Aorta (tissue), 5 donors: Measurements from ENCODE around the gene CHCT1. TPM values are rescaled to one million over a fixed set of nuclear protein-coding genes. Genes with fewer than 3 reads are reported as not detected.

ENCODE experiments used
- ATAC-seq: fragments of 200-7000 bp; cut with Tn5 transposase; one replicate; pipeline ENCODE4 v1.9.1; 2022; ENCODE audit warnings: moderate library complexity; ENCODE audit not compliant: low FRiP score
- DNase-seq, 2 donors: peaks; one replicate each; pipeline ENCODE4 v3.0.0-alpha.2; 2020
- H3K27ac ChIP-seq, 2 donors: one replicate each; pipeline ENCODE4 v1.5.1; 2013; ENCODE audit warnings: low read length in 2 of 2, mild to moderate bottlenecking in 2 of 2, moderate library complexity in 2 of 2, control low read depth in 1 of 2, inconsistent platforms in 1 of 2, low read depth in 1 of 2
- H3K27me3 ChIP-seq, 2 donors: one replicate each; pipeline ENCODE4 v1.6.1; 2013; ENCODE audit warnings: control low read depth in 1 of 2, low read length in 1 of 2, mild to moderate bottlenecking in 1 of 2, moderate library complexity in 1 of 2; ENCODE audit not compliant: insufficient read depth in 2 of 2, control insufficient read depth in 1 of 2
- H3K36me3 ChIP-seq, 2 donors: one replicate each; pipeline ENCODE4 v1.6.1; 2013; ENCODE audit warnings: control low read depth in 1 of 2, low read length in 1 of 2, mild to moderate bottlenecking in 1 of 2; ENCODE audit not compliant: insufficient read depth in 2 of 2, control insufficient read depth in 1 of 2
- H3K4me1 ChIP-seq, 2 donors: one replicate each; pipeline ENCODE4 v1.6.1; 2013; ENCODE audit warnings: low read length in 2 of 2, control low read depth in 1 of 2, mild to moderate bottlenecking in 1 of 2, moderate library complexity in 1 of 2; ENCODE audit not compliant: insufficient read depth in 2 of 2, control insufficient read depth in 1 of 2
- H3K4me3 ChIP-seq, 2 donors: one replicate each; pipeline ENCODE4 v1.5.1; 2013; ENCODE audit warnings: low read length in 2 of 2, control low read depth in 1 of 2, mild to moderate bottlenecking in 1 of 2
- H3K9me3 ChIP-seq: one replicate; pipeline ENCODE4 v1.6.1; 2013; ENCODE audit warnings: mild to moderate bottlenecking, low read length; ENCODE audit not compliant: control insufficient read depth
- WGBS, 2 donors: extraction: QIAGEN DNeasy Blood & Tissue Kit; methylation state at CpG; one replicate each; pipeline ENCODE4 v1.1.7; 2013; 5-methylcytosine and 5-hydroxymethylcytosine counted together
- intact Hi-C, 2 donors: fragments of 100-400 bp; cut with DNase I; formaldehyde crosslinking; loops; one replicate each; pipeline versions ENCODE4 v1.14.2 to v1.15.0; 2022
- polyA plus RNA-seq, 2 donors: library from polyadenylated mRNA; stranded (reverse); fragments of 200-250 nt; gene quantifications; one replicate each; pipeline ENCODE4 v1.2.3, GENCODE V29; 2013
- total RNA-seq, 2 donors: library from RNA; stranded (reverse); fragmentation: NEBNext Ultra II Directional; extraction: Animal tissue kit (Norgen Biotek cat#: 25700); gene quantifications; one replicate each; pipeline ENCODE4 v1.2.1, GENCODE V29; 2021
- donor health status: healthy with polysubstance abuse.
- donor health status: Bipolar disorder and iron deficiency.
- donor health status: DM: no; HTN: no; CAD: no.
- donor health status: DM: no; HTN: no; CAD: no.
- donor health status: DM: yes; HTN: yes; CAD: no.

The CHCT1 gene
- total and polyA plus RNA-seq, 4 donors, result not detected

- intact Hi-C loops, result loop anchor here in 1 of 2 donors (10.0 kb wide), 2 partner anchors 62 to 112 kb away; partner anchors contain the start of gene APPBP2
- ATAC-seq (no peak), DNase-seq (no peak)
- peak overlapping the region in 1 of 2 donors; percentile 63 for H3K27ac ChIP-seq
- H3K4me3 ChIP-seq, result peak overlapping the region in 1 of 2 donors; percentile 26
- 16 to 20% methylated on average over 4 of the region's 4 CpGs for WGBS, 2 donors
- H3K36me3 ChIP-seq, result peaks cover 0 to 4% of the 10 kb centered on the region in 2 donors
- H3K4me1 ChIP-seq, result peaks cover 0 to 3% of the 10 kb centered on the region in 2 donors
- no peaks in the 10 kb centered on the region for H3K9me3 ChIP-seq
- H3K27me3 ChIP-seq, result no peaks in the 10 kb centered on the region
These were observed 41.0 kb downstream of the CHCT1 start for GRCh38 chr17:60463157-60463835.

- Histone ChIP-seq H3K4me3 (no peak overlapping the region), H3K9me3 (no peaks in the 10 kb centered on the region), H3K4me1 (peaks cover 0 to 3% of the 10 kb centered on the region in 2 donors), H3K27me3 (no peaks in the 10 kb centered on the region), H3K27ac (no peak overlapping the region), H3K36me3 (peaks cover 0 to 4% of the 10 kb centered on the region in 2 donors)
- ATAC-seq, result no peak
- no peak for DNase-seq
- 90 to 96% methylated on average over 1 of the region's 1 CpG for WGBS, 2 donors
- intact Hi-C loops, result loop anchor here in 1 of 2 donors (10.0 kb wide), 2 partner anchors 60 to 110 kb away; partner anchors contain the start of gene APPBP2
These were observed 42.1 kb downstream of the CHCT1 start for GRCh38 chr17:60464343-60464742.

- no peak overlapping the region for H3K27ac ChIP-seq
- H3K4me1 ChIP-seq, result peaks cover 0 to 3% of the 10 kb centered on the region in 2 donors
- no peak for ATAC-seq
- no peaks in the 10 kb centered on the region for H3K9me3 ChIP-seq
- intact Hi-C loops, result loop anchor here in 1 of 2 donors (2.0 to 10.0 kb wide), 3 partner anchors 56 to 106 kb away; partner anchors contain the start of genes APPBP2 and USP32
- no peaks in the 10 kb centered on the region for H3K27me3 ChIP-seq
- no peak overlapping the region for H3K4me3 ChIP-seq
- no peak for DNase-seq
- H3K36me3 ChIP-seq, result peaks cover 0 to 4% of the 10 kb centered on the region in 2 donors
These were observed 46.1 kb downstream of the CHCT1 start for GRCh38 chr17:60468371-60468770.

- H3K4me1 ChIP-seq, result peaks cover 0 to 3% of the 10 kb centered on the region in 2 donors
- intact Hi-C loops, result no loop called here
- H3K9me3 ChIP-seq, result no peaks in the 10 kb centered on the region
- H3K36me3 ChIP-seq, result no peaks in the 10 kb centered on the region
- H3K27ac ChIP-seq, result no peak overlapping the region
- no peaks in the 10 kb centered on the region for H3K27me3 ChIP-seq
- H3K4me3 ChIP-seq, result no peak overlapping the region
- 94 to 98% methylated on average over 4 of the region's 4 CpGs for WGBS, 2 donors
- no peak for ATAC-seq
- DNase-seq, result no peak
These were observed 49.2 kb downstream of the CHCT1 start for GRCh38 chr17:60471451-60471850.

- DNase-seq, result no peak
- H3K27me3 ChIP-seq, result no peaks in the 10 kb centered on the region
- peaks cover 0 to 3% of the 10 kb centered on the region in 2 donors for H3K4me1 ChIP-seq
- no peak overlapping the region for H3K27ac ChIP-seq
- no peak for ATAC-seq
- no peaks in the 10 kb centered on the region for H3K9me3 ChIP-seq
- peaks cover 0 to 3% of the 10 kb centered on the region in 2 donors for H3K36me3 ChIP-seq
- H3K4me3 ChIP-seq, result no peak overlapping the region
- 93 to 99% methylated on average over 1 of the region's 1 CpG for WGBS, 2 donors
- intact Hi-C loops, result no loop called here
These were observed 50.2 kb downstream of the CHCT1 start for GRCh38 chr17:60472449-60472848.

- intact Hi-C loops, result no loop called here
- Histone ChIP-seq H3K9me3 (no peaks in the 10 kb centered on the region), H3K27ac (no peak overlapping the region), H3K36me3 (peaks cover 0 to 3% of the 10 kb centered on the region in 2 donors), H3K27me3 (no peaks in the 10 kb centered on the region), H3K4me3 (no peak overlapping the region), H3K4me1 (no peaks in the 10 kb centered on the region)
- no peak for DNase-seq
- no peak for ATAC-seq
These were observed 51.5 kb downstream of the CHCT1 start for GRCh38 chr17:60473788-60474187.

Other genes with a start within 250 kb of the CHCT1 start
- gene USP32, start 30.4 kb upstream of the CHCT1 start, total RNA-seq, result 10 to 100 TPM; 53.7 to 57.7 TPM
- 10 to 100 TPM in 1 of 2 donors, 1 to 10 TPM in 1; 9.1 to 10.9 TPM for gene USP32, start 30.4 kb upstream of the CHCT1 start, polyA plus RNA-seq
- gene APPBP2, start 103.8 kb downstream of the CHCT1 start, total RNA-seq, result 10 to 100 TPM; 40.4 to 49.3 TPM
- gene APPBP2, start 103.8 kb downstream of the CHCT1 start, polyA plus RNA-seq, result 1 to 10 TPM; 4.5 to 8.9 TPM
- 10 to 100 TPM; 15.8 to 16.0 TPM for gene PPM1D, start 177.7 kb downstream of the CHCT1 start, total RNA-seq
- 1 to 10 TPM; 2.0 to 4.4 TPM for gene PPM1D, start 177.7 kb downstream of the CHCT1 start, polyA plus RNA-seq